Gastroesophageal sphincter (tissue), 4 donors: ENCODE data around the gene CHSY3. TPM values are rescaled to one million over a fixed set of nuclear protein-coding genes. Genes with fewer than 3 reads are reported as not detected.

Experiments used
- ATAC-seq: fragments of 150-250 bp; one replicate; pipeline ENCODE4 v1.9.1; 2016; ENCODE audit warnings: mild to moderate bottlenecking, moderate library complexity
- H3K27ac ChIP-seq, 4 donors: fragments of 200-600 bp; sonication (generic) in 3 of 4; 1 replicate in 3 of 4; 2 replicates in 1 of 4; pipeline ENCODE4 v1.5.1; 2016 to 2019
- H3K27me3 ChIP-seq: fragments of 200-600 bp; sonication (generic); one replicate; pipeline ENCODE4 v1.5.1; 2019
- H3K36me3 ChIP-seq, 2 donors: fragments of 200-600 bp; sonication (generic); one replicate each; pipeline ENCODE4 v1.5.1; 2019; ENCODE audit warnings: control low read depth in 1 of 2
- H3K4me1 ChIP-seq, 3 donors: fragments of 200-600 bp; sonication (generic); 1 replicate in 2 of 3; 2 replicates in 1 of 3; pipeline ENCODE4 v1.5.1; 2016 to 2019; ENCODE audit warnings: control low read depth in 2 of 3
- H3K4me3 ChIP-seq, 2 donors: fragments of 200-600 bp; sonication (generic); one replicate each; pipeline ENCODE4 v1.5.1; 2019; ENCODE audit warnings: mild to moderate bottlenecking in 1 of 2, moderate library complexity in 1 of 2
- H3K9me3 ChIP-seq, 3 donors: fragments of 200-600 bp; sonication (generic); one replicate each; pipeline ENCODE4 v1.5.1; 2017 to 2019; ENCODE audit warnings: control low read depth in 2 of 3
- EP300 ChIP-seq: sonication (generic); formaldehyde crosslinking; IDR thresholded peaks from one replicate; pipeline ENCODE4 v1.6.1; 2017; ENCODE audit warnings: antibody characterized with exemption, mild to moderate bottlenecking
- POLR2A ChIP-seq, 2 donors: fragments of 450-650 bp; IDR thresholded peaks; one replicate each; pipeline ENCODE4 v1.6.1; 2017; ENCODE audit warnings: antibody characterized with exemption in 2 of 2, mild to moderate bottlenecking in 2 of 2, moderate library complexity in 1 of 2
- POLR2AphosphoS5 ChIP-seq: sonication (generic); formaldehyde crosslinking; IDR thresholded peaks from one replicate; pipeline ENCODE4 v1.6.1; 2017; ENCODE audit warnings: antibody characterized with exemption
- WGBS, 2 donors: methylation state at CpG; one replicate each; pipeline ENCODE4 v1.1.5; 2018; ENCODE audit warnings: low coverage in 1 of 2; 5-methylcytosine and 5-hydroxymethylcytosine counted together
- small RNA-seq, 4 donors: library from RNA; depleted of rRNA; stranded (forward); fragments of <200 nt; gene quantifications; one replicate each; pipeline ENCODE3, GENCODE V24; 2016
- total RNA-seq, 4 donors: library from RNA; depleted of rRNA; stranded (reverse); fragments of >200 nt; gene quantifications; one replicate each; pipeline ENCODE4 v1.1.0, GENCODE V29; 2016
- TF ChIP-seq, protein P1 (sequence below), 4 experiments: fragments of 200-600 bp in 2 of 4; fragments of 450-650 bp in 2 of 4; sonication (generic) in 1 of 4; IDR thresholded peaks; one replicate each; pipeline ENCODE4 v1.5.1; 2017 to 2019; ENCODE audit warnings: antibody characterized with exemption in 4 of 4, mild to moderate bottlenecking in 2 of 4, moderate library complexity in 2 of 4

CHSY3 gene
- total RNA-seq, 4 donors from 2014 or later: 0.78 to 3.4 (median 2.8) TPM

DNA sequence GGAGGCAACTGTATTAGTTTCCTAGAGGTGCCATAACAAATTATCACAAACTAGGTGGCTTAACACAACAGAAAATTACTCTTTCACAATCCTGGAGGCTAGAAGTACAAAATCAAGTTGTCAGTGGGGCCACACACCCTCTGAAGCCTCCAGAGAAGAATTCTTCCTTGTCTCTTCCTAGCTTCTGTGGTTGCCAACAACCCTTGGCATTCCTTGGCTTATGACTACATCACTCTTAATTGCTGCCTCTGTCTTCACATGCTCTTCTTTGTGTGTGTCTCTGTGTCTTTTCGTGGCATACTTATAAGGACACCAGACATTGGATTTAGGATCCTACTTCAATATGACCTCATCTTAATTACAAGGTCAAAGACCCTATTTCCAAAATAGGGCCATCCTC is 327.5 kb downstream of the CHSY3 start:
- Histone ChIP-seq H3K27ac (no peak overlapping the region), H3K4me1 (no peaks in the 10 kb centered on the region), H3K4me3 (no peak overlapping the region), H3K36me3 (no peaks in the 10 kb centered on the region), H3K9me3 (no peaks in the 10 kb centered on the region), H3K27me3 (no peaks in the 10 kb centered on the region)
- no peak for TF ChIP-seq POLR2AphosphoS5
- no peak for TF ChIP-seq POLR2A (IDR thresholded peaks at IDR 0.05)
- TF ChIP-seq, protein P1, sequence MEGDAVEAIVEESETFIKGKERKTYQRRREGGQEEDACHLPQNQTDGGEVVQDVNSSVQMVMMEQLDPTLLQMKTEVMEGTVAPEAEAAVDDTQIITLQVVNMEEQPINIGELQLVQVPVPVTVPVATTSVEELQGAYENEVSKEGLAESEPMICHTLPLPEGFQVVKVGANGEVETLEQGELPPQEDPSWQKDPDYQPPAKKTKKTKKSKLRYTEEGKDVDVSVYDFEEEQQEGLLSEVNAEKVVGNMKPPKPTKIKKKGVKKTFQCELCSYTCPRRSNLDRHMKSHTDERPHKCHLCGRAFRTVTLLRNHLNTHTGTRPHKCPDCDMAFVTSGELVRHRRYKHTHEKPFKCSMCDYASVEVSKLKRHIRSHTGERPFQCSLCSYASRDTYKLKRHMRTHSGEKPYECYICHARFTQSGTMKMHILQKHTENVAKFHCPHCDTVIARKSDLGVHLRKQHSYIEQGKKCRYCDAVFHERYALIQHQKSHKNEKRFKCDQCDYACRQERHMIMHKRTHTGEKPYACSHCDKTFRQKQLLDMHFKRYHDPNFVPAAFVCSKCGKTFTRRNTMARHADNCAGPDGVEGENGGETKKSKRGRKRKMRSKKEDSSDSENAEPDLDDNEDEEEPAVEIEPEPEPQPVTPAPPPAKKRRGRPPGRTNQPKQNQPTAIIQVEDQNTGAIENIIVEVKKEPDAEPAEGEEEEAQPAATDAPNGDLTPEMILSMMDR (IDR thresholded peaks at IDR 0.05): no peak
- no peak for TF ChIP-seq EP300
- 69% methylated on average over 1 of the region's 1 CpG; no CpG with 5 or more reads in 1 of the 2 donors for WGBS, 2 donors
- no peak for ATAC-seq

DNA sequence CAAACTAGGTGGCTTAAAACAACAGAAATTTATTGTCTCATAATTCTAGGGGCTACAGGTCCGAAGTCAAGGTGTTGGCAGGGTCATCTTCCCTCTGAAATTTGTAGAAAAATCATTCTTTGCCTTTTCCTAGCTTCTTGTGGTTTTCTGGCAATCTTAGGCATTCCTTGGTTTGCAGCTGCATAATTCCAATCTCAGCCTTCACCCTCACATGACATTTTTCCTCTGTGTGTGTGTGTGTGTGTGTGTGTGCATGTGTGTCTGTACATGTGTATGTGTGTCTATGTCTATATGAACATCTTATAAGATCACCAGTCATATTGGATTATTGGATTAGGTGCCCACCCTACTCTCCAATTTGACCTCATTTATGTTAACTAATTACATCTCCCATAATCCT is 330.6 kb downstream of the CHSY3 start:
- WGBS, 2 donors: 78 to 86% methylated on average over 1 of the region's 1 CpG
- Histone ChIP-seq H3K9me3 (no peaks in the 10 kb centered on the region), H3K27me3 (no peaks in the 10 kb centered on the region), H3K27ac (no peak overlapping the region), H3K4me3 (no peak overlapping the region), H3K36me3 (no peaks in the 10 kb centered on the region), H3K4me1 (no peaks in the 10 kb centered on the region)
- ATAC-seq: no peak
- TF ChIP-seq POLR2A (IDR thresholded peaks at IDR 0.05) (no peak), POLR2AphosphoS5 (no peak), EP300 (no peak)
- TF ChIP-seq, protein P1 (IDR thresholded peaks at IDR 0.05): no peak

Small RNA genes lying within 50 kb of the gene (small RNA-seq; reads per million reads assigned to genes)
- gene RNA5SP191 (0.63 to 11.7 (median 4.9) reads per million in 4 donors), gene RNU6ATAC10P (0 reads per million in 4 donors)

Other genes starting within 250 kb of the CHSY3 start
- gene MINAR2, start 156.4 kb upstream of the CHSY3 start, total RNA-seq: not detected